IPS-20b (cell line): ENCODE results near the gene CDKN1C.

Experiments used
- H3K27ac ChIP-seq: one replicate; pipeline ENCODE4 v1.5.1; 2013; ENCODE audit warnings: low read length
- H3K27me3 ChIP-seq: 2 replicates; pipeline ENCODE4 v1.6.1; 2013; ENCODE audit warnings: mild to moderate bottlenecking, low read length, inconsistent platforms; ENCODE audit not compliant: insufficient read depth
- H3K36me3 ChIP-seq: 2 replicates; pipeline ENCODE4 v1.6.1; 2013; ENCODE audit warnings: low read depth, mild to moderate bottlenecking, inconsistent platforms, low read length, moderate library complexity; ENCODE audit not compliant: insufficient read depth
- H3K4me1 ChIP-seq: 2 replicates; pipeline ENCODE4 v1.6.1; 2013; ENCODE audit warnings: mild to moderate bottlenecking, control low read depth, inconsistent platforms, low read length, moderate library complexity; ENCODE audit not compliant: insufficient read depth
- H3K4me3 ChIP-seq: 2 replicates; pipeline ENCODE4 v1.5.1; 2013; ENCODE audit warnings: mild to moderate bottlenecking, low read length, inconsistent platforms
- H3K9ac ChIP-seq: 2 replicates; pipeline ENCODE4 v1.6.1; 2013; ENCODE audit warnings: low read depth, mild to moderate bottlenecking, inconsistent platforms, low read length, moderate library complexity
- H3K9me3 ChIP-seq: 2 replicates; pipeline ENCODE4 v1.6.1; 2013; ENCODE audit warnings: mild to moderate bottlenecking, low read depth, low read length, inconsistent platforms; ENCODE audit not compliant: insufficient read depth

The CDKN1C gene

GRCh38 chr11:2901854-2902783 is 16.5 kb upstream of the CDKN1C start:
- Histone ChIP-seq H3K27ac (peak overlapping the region; percentile 39), H3K4me1 (peaks cover 10% of the 10 kb centered on the region), H3K36me3 (no peaks in the 10 kb centered on the region), H3K9me3 (no peaks in the 10 kb centered on the region), H3K4me3 (peak overlapping the region; percentile 74), H3K9ac (peak overlapping the region; percentile 67), H3K27me3 (peaks cover 37% of the 10 kb centered on the region)

GRCh38 chr11:2901196-2901796 is 15.7 kb upstream of the CDKN1C start:
- Histone ChIP-seq H3K27ac (no peak overlapping the region), H3K27me3 (peaks cover 39% of the 10 kb centered on the region), H3K9me3 (no peaks in the 10 kb centered on the region), H3K4me3 (peak overlapping the region; percentile 74), H3K4me1 (peaks cover 10% of the 10 kb centered on the region), H3K36me3 (no peaks in the 10 kb centered on the region), H3K9ac (peak overlapping the region; percentile 67; the same call in 1 of the 2 replicates)

- Histone ChIP-seq H3K9ac (no peak overlapping the region), H3K4me3 (no peak overlapping the region), H3K27ac (no peak overlapping the region), H3K4me1 (peaks cover 10% of the 10 kb centered on the region), H3K9me3 (no peaks in the 10 kb centered on the region), H3K27me3 (peaks cover 42% of the 10 kb centered on the region), H3K36me3 (no peaks in the 10 kb centered on the region)
These were observed 13.7 kb upstream of the CDKN1C start for GRCh38 chr11:2899080-2899783.

- Histone ChIP-seq H3K27ac (no peak overlapping the region), H3K9ac (no peak overlapping the region), H3K9me3 (no peaks in the 10 kb centered on the region), H3K4me1 (peaks cover 10% of the 10 kb centered on the region), H3K36me3 (no peaks in the 10 kb centered on the region), H3K27me3 (peaks cover 41% of the 10 kb centered on the region), H3K4me3 (no peak overlapping the region)
These were observed 12.9 kb upstream of the CDKN1C start for GRCh38 chr11:2898366-2899079.

- H3K4me1 ChIP-seq: peaks cover 6% of the 10 kb centered on the region; the same call in 1 of the 2 replicates
- no peaks in the 10 kb centered on the region for H3K9me3 ChIP-seq
- H3K9ac ChIP-seq: no peak overlapping the region
- H3K36me3 ChIP-seq: no peaks in the 10 kb centered on the region
- peaks cover 32% of the 10 kb centered on the region for H3K27me3 ChIP-seq
- H3K27ac ChIP-seq: no peak overlapping the region
- H3K4me3 ChIP-seq: no peak overlapping the region
These were observed 11.5 kb upstream of the CDKN1C start for GRCh38 chr11:2897048-2897447.

- H3K36me3 ChIP-seq: no peaks in the 10 kb centered on the region
- H3K4me1 ChIP-seq: peaks cover 8% of the 10 kb centered on the region; the same call in 1 of the 2 replicates
- no peaks in the 10 kb centered on the region for H3K9me3 ChIP-seq
- no peak overlapping the region for H3K27ac ChIP-seq
- peaks cover 26% of the 10 kb centered on the region for H3K27me3 ChIP-seq
- H3K4me3 ChIP-seq: no peak overlapping the region
- no peak overlapping the region for H3K9ac ChIP-seq
These were observed 10.5 kb upstream of the CDKN1C start for GRCh38 chr11:2896047-2896446.

- Histone ChIP-seq H3K4me1 (peaks cover 8% of the 10 kb centered on the region; the same call in 1 of the 2 replicates), H3K27me3 (peaks cover 23% of the 10 kb centered on the region), H3K9me3 (no peaks in the 10 kb centered on the region), H3K27ac (no peak overlapping the region), H3K9ac (no peak overlapping the region), H3K4me3 (no peak overlapping the region), H3K36me3 (no peaks in the 10 kb centered on the region)
These were observed 8.4 kb upstream of the CDKN1C start for GRCh38 chr11:2893935-2894334.

- H3K4me1 ChIP-seq: peaks cover 8% of the 10 kb centered on the region; the same call in 1 of the 2 replicates
- H3K9me3 ChIP-seq: no peaks in the 10 kb centered on the region
- peak overlapping the region; percentile 62 for H3K4me3 ChIP-seq
- H3K27me3 ChIP-seq: peaks cover 28% of the 10 kb centered on the region
- H3K36me3 ChIP-seq: no peaks in the 10 kb centered on the region
- H3K27ac ChIP-seq: peak overlapping the region; percentile 83
- H3K9ac ChIP-seq: peak overlapping the region; percentile 75; the same call in 1 of the 2 replicates
These were observed 7.5 kb upstream of the CDKN1C start for GRCh38 chr11:2892967-2893528.

GRCh38 chr11:2892215-2892966 is 6.8 kb upstream of the CDKN1C start:
- Histone ChIP-seq H3K4me3 (peak overlapping the region; percentile 62), H3K36me3 (no peaks in the 10 kb centered on the region), H3K9me3 (no peaks in the 10 kb centered on the region), H3K27me3 (peaks cover 35% of the 10 kb centered on the region), H3K27ac (peak overlapping the region; percentile 83), H3K4me1 (peaks cover 8% of the 10 kb centered on the region; the same call in 1 of the 2 replicates), H3K9ac (peak overlapping the region; percentile 82; the same call in 1 of the 2 replicates)
